ENCODE data around the gene IL10RA. TPM values are rescaled to one million over a fixed set of nuclear protein-coding genes. Genes with fewer than 3 reads are reported as not detected.

IL10RA gene
- total RNA-seq, 1 donor from 2014 or later: 5.0 TPM

DNA sequence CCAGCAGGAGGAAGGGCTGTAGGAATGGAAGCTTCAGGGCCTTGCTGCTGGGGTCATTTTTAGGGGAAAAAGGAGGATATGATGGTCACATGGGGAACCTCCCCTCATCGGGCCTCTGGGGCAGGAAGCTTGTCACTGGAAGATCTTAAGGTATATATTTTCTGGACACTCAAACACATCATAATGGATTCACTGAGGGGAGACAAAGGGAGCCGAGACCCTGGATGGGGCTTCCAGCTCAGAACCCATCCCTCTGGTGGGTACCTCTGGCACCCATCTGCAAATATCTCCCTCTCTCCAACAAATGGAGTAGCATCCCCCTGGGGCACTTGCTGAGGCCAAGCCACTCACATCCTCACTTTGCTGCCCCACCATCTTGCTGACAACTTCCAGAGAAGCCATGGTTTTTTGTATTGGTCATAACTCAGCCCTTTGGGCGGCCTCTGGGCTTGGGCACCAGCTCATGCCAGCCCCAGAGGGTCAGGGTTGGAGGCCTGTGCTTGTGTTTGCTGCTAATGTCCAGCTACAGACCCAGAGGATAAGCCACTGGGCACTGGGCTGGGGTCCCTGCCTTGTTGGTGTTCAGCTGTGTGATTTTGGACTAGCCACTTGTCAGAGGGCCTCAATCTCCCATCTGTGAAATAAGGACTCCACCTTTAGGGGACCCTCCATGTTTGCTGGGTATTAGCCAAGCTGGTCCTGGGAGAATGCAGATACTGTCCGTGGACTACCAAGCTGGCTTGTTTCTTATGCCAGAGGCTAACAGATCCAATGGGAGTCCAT lies 14.1 kb downstream of the IL10RA start:
- no peak for DNase-seq
- peaks cover 6% of the 10 kb centered on the region for H3K9me3 ChIP-seq (replicated peaks)
- peaks cover 22% of the 10 kb centered on the region for H3K27me3 ChIP-seq (ENCODE audit: low read depth)
- H3K36me3 ChIP-seq: no peaks in the 10 kb centered on the region
- no peak overlapping the region for H3K27ac ChIP-seq (replicated peaks)
- peaks cover 16% of the 10 kb centered on the region for H3K4me1 ChIP-seq
- intact Hi-C loops (cut with micrococcal nuclease): no loop called here
- no peak overlapping the region for H3K4me3 ChIP-seq
- TF ChIP-seq, protein P1, sequence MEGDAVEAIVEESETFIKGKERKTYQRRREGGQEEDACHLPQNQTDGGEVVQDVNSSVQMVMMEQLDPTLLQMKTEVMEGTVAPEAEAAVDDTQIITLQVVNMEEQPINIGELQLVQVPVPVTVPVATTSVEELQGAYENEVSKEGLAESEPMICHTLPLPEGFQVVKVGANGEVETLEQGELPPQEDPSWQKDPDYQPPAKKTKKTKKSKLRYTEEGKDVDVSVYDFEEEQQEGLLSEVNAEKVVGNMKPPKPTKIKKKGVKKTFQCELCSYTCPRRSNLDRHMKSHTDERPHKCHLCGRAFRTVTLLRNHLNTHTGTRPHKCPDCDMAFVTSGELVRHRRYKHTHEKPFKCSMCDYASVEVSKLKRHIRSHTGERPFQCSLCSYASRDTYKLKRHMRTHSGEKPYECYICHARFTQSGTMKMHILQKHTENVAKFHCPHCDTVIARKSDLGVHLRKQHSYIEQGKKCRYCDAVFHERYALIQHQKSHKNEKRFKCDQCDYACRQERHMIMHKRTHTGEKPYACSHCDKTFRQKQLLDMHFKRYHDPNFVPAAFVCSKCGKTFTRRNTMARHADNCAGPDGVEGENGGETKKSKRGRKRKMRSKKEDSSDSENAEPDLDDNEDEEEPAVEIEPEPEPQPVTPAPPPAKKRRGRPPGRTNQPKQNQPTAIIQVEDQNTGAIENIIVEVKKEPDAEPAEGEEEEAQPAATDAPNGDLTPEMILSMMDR (IDR thresholded peaks at IDR 0.05; ENCODE audit: borderline replicate concordance): no peak

DNA sequence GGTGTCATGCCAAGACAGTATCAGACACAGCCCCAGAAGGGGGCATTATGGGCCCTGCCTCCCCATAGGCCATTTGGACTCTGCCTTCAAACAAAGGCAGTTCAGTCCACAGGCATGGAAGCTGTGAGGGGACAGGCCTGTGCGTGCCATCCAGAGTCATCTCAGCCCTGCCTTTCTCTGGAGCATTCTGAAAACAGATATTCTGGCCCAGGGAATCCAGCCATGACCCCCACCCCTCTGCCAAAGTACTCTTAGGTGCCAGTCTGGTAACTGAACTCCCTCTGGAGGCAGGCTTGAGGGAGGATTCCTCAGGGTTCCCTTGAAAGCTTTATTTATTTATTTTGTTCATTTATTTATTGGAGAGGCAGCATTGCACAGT lies 14.6 kb downstream of the IL10RA start:
- Histone ChIP-seq H3K9me3 (replicated peaks) (peaks cover 6% of the 10 kb centered on the region), H3K27ac (replicated peaks) (no peak overlapping the region), H3K36me3 (no peaks in the 10 kb centered on the region), H3K27me3 (ENCODE audit: low read depth) (peaks cover 25% of the 10 kb centered on the region), H3K4me1 (peaks cover 16% of the 10 kb centered on the region), H3K4me3 (no peak overlapping the region)
- TF ChIP-seq, protein P1 (IDR thresholded peaks at IDR 0.05; ENCODE audit: borderline replicate concordance): no peak
- DNase-seq: no peak
- intact Hi-C loops (cut with micrococcal nuclease): no loop called here

DNA sequence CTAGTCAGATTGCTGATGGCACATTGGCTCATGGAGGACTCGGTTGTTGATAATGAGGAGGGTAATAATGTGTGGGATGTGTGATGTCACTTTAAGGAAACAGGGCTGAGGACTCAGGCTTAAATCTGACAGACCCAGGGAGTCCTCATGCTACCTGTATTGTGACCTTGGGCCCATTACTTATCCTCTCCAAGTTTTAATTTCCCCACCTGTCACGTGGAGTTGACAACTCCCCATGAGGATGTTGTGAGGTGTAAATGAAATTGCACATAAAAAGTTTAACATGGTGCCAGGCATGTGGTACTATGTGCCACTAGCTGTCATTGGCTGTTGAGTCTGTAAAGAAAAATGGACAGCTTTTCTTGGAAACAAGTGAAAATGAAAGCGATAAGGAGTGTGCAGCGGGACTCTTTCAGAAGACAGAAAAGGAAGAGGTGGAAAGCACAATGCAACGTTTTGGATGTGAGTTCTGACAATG lies 15.3 kb downstream of the IL10RA start:
- Histone ChIP-seq H3K27ac (replicated peaks) (peak overlapping the region; percentile 71), H3K27me3 (ENCODE audit: low read depth) (peaks cover 32% of the 10 kb centered on the region), H3K36me3 (no peaks in the 10 kb centered on the region), H3K4me1 (peaks cover 16% of the 10 kb centered on the region), H3K4me3 (no peak overlapping the region), H3K9me3 (replicated peaks) (peaks cover 6% of the 10 kb centered on the region)
- intact Hi-C loops (cut with micrococcal nuclease): no loop called here
- TF ChIP-seq, protein P1 (IDR thresholded peaks at IDR 0.05; ENCODE audit: borderline replicate concordance): no peak
- DNase-seq: no peak

DNA sequence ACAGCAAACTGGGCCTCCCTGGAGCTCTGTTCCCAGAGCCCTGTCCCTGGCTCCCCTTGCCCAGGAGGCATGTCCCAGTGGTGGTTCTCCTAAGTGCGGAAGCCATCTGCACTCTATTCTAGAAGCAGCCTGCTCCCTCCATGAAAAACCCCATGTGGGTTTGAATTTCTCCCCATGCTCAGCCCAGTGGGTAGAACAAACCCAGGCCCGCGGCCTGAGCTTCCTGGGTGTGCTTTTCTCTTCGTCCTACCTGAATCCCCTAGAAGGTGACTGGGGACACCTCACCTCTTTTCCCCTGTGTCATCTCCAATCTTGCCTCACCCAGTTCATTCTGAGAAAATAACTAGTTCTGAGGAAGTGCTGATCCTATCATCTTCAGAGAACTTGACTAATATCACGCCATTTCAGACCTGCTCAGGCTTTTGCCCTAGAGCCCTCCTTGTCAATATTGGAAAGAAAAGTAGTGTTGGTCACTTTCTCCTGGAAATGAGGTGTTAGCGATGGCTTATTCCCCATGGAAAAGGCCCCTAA lies 15.9 kb downstream of the IL10RA start:
- Histone ChIP-seq H3K4me3 (no peak overlapping the region), H3K27ac (replicated peaks) (peak overlapping the region; percentile 71), H3K27me3 (ENCODE audit: low read depth) (peaks cover 32% of the 10 kb centered on the region), H3K9me3 (replicated peaks) (peaks cover 6% of the 10 kb centered on the region), H3K4me1 (peaks cover 19% of the 10 kb centered on the region), H3K36me3 (no peaks in the 10 kb centered on the region)
- intact Hi-C loops (cut with micrococcal nuclease): no loop called here
- DNase-seq: no peak
- TF ChIP-seq, protein P1 (IDR thresholded peaks at IDR 0.05; ENCODE audit: borderline replicate concordance): no peak

DNA sequence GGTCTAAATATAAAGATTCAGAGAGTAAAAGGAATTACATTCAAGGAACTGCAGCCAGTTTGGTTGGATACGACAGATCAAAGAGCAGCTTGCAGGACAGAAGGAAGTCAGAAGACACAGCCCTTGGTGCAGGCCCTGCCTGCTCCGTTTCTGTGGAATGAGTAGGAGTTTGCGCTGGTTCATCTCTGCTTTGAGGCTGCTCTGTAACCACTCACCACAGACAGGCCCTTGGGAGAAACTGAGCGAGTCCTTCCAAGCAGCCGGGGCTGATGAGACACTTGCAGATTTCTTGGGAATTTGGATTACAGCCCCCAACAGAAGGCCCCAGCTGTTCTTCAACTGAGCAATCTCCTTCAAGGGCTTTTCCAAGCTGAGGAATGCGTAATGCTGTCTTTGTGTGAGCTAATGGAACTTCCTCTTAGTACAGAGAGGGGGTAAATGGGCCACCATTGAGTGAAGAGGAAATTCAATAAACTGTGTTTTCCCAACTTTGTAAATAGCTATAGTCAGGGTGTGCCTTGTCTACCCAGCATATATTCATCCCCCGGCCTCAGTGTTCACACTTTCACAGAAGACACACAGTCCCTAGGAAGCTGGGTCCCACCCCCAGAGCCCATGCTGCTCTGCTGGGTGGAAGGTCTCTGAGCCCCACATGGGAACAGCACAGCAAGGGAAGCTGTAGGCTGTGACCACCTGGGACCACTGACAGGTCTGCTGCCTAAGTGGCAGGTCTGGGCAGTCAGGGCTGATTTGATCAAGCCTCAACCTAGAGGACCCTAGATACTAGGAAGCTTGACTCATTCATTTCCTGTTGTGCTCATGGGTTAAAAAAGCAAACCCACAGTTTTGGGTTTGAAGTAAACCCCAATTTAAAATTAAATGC lies 16.6 kb downstream of the IL10RA start:
- intact Hi-C loops (cut with micrococcal nuclease): no loop called here
- no peaks in the 10 kb centered on the region for H3K36me3 ChIP-seq

More for the DNA sequence above, 16.6 kb downstream of the IL10RA start:
- H3K27ac ChIP-seq (replicated peaks): peak overlapping the region; percentile 71
- no peak overlapping the region for H3K4me3 ChIP-seq
- H3K9me3 ChIP-seq (replicated peaks): peaks cover 6% of the 10 kb centered on the region
- peak; percentile 72 for DNase-seq
- H3K27me3 ChIP-seq (ENCODE audit: low read depth): peaks cover 33% of the 10 kb centered on the region
- H3K4me1 ChIP-seq: peaks cover 26% of the 10 kb centered on the region
- TF ChIP-seq, protein P1 (IDR thresholded peaks at IDR 0.05; ENCODE audit: borderline replicate concordance): no peak

Measured in left ventricle myocardium inferior (tissue), 1 donor.